IMR-90 (cell line): Measurements from ENCODE around the gene MYO10. TPM values are rescaled to one million over a fixed set of nuclear protein-coding genes. Genes with fewer than 3 reads are reported as not detected.
A peak's percentile ranks its signal among the peaks of the same experiment; 100 is the strongest.

Source experiments
- ATAC-seq: fragments of 200-7000 bp; cut with Tn5 transposase; 2 replicates; pipeline ENCODE4 v1.9.1; 2020; ENCODE audit warnings: low read depth, mild to moderate bottlenecking, moderate library complexity
- BruUV-seq: library from RNA; stranded (reverse); fragments of 400-500 nt; replicated peaks from 2 replicates; lab custom pipeline; 2021; lab: Mats Ljungman, UMichigan
- CTCF ChIA-PET: fragments of 300-600 bp; formaldehyde crosslinking; extraction: SDS; loops from one replicate; lab custom pipeline; 2021; ENCODE audit warnings: antibody characterized with exemption; lab: Yijun Ruan, JAX
- POLR2A ChIA-PET: fragments of 300-600 bp; sonication (Branson Sonifier 250); formaldehyde crosslinking; loops from one replicate; lab custom pipeline; 2022; ENCODE audit warnings: antibody characterized with exemption; ENCODE audit not compliant: unreplicated experiment; lab: Charles Lee
- DNase-seq: peaks from one replicate; pipeline ENCODE4 v3.0.0; 2013
- H2AFZ ChIP-seq: replicated peaks from 2 replicates; pipeline ENCODE3; 2013; ENCODE audit warnings: low read length, mild to moderate bottlenecking; ENCODE audit not compliant: poor library complexity
- H2AK5ac ChIP-seq: 2 replicates; pipeline ENCODE4 v1.6.1; 2013; ENCODE audit warnings: low read depth, low read length, inconsistent platforms
- H2AK9ac ChIP-seq: replicated peaks from 2 replicates; pipeline ENCODE3; 2013; ENCODE audit warnings: mild to moderate bottlenecking, low read depth, low read length, moderate library complexity; ENCODE audit not compliant: poor library complexity
- H2BK120ac ChIP-seq: 2 replicates; pipeline ENCODE4 v1.6.1; 2013; ENCODE audit warnings: low read depth, low read length, inconsistent platforms
- H2BK15ac ChIP-seq: 3 replicates; pipeline ENCODE4 v1.6.1; 2013; ENCODE audit warnings: low read depth, low read length, inconsistent platforms
- H2BK20ac ChIP-seq: 2 replicates; pipeline ENCODE4 v1.6.1; 2013; ENCODE audit warnings: low read depth, mild to moderate bottlenecking, inconsistent platforms, low read length, moderate library complexity
- H2BK5ac ChIP-seq: 2 replicates; pipeline ENCODE4 v1.6.1; 2013; ENCODE audit warnings: mild to moderate bottlenecking, low read depth, low read length, inconsistent platforms; ENCODE audit not compliant: poor library complexity, severe bottlenecking
- H3K14ac ChIP-seq: replicated peaks from 2 replicates; pipeline ENCODE4 v1.6.1; 2013; ENCODE audit warnings: low read depth, low read length, inconsistent platforms
- H3K18ac ChIP-seq: 2 replicates; pipeline ENCODE4 v1.6.1; 2013; ENCODE audit warnings: low read depth, low read length, control low read depth
- H3K23ac ChIP-seq: 2 replicates; pipeline ENCODE4 v1.6.1; 2013; ENCODE audit warnings: low read depth, low read length, inconsistent platforms
- H3K27ac ChIP-seq: 2 replicates; pipeline ENCODE4 v1.5.1; 2013; ENCODE audit warnings: mild to moderate bottlenecking, control low read depth, low read length; ENCODE audit not compliant: insufficient read depth
- H3K27me3 ChIP-seq: 2 replicates; pipeline ENCODE4 v1.6.1; 2013; ENCODE audit warnings: low read length; ENCODE audit not compliant: control insufficient read depth, insufficient read depth
- H3K36me3 ChIP-seq: 2 replicates; pipeline ENCODE4 v1.6.1; 2013; ENCODE audit warnings: low read length, mixed read lengths; ENCODE audit not compliant: control insufficient read depth, insufficient read depth
- H3K4ac ChIP-seq: 2 replicates; pipeline ENCODE4 v1.6.1; 2013; ENCODE audit warnings: low read depth, low read length, inconsistent platforms
- H3K4me1 ChIP-seq: 2 replicates; pipeline ENCODE4 v1.6.1; 2013; ENCODE audit warnings: low read length, mixed read lengths; ENCODE audit not compliant: control insufficient read depth, insufficient read depth
- H3K4me2 ChIP-seq: 2 replicates; pipeline ENCODE4 v1.6.1; 2013; ENCODE audit warnings: low read depth, mild to moderate bottlenecking, control low read depth, low read length, moderate library complexity
- H3K4me3 ChIP-seq: 2 replicates; pipeline ENCODE4 v1.5.1; 2013; ENCODE audit warnings: low read depth, mild to moderate bottlenecking, control low read depth, low read length, moderate library complexity; ENCODE audit not compliant: insufficient read depth
- H3K56ac ChIP-seq: 2 replicates; pipeline ENCODE4 v1.6.1; 2013; ENCODE audit warnings: low read length, inconsistent platforms; ENCODE audit not compliant: insufficient read depth; ENCODE audit errors: extremely low read depth
- H3K79me1 ChIP-seq, 2 experiments: 2 replicates each; pipeline ENCODE4 v1.6.1; 2013; ENCODE audit warnings: low read length in 2 of 2, inconsistent platforms in 1 of 2, low read depth in 1 of 2
- H3K9ac ChIP-seq: 2 replicates; pipeline ENCODE4 v1.6.1; 2013; ENCODE audit warnings: low read depth, low read length, control low read depth
- H3K9me1 ChIP-seq: 2 replicates; pipeline ENCODE4 v1.6.1; 2013; ENCODE audit warnings: low read length, inconsistent platforms; ENCODE audit not compliant: insufficient read depth
- H3K9me3 ChIP-seq: 2 replicates; pipeline ENCODE4 v1.6.1; 2013; ENCODE audit warnings: low read length; ENCODE audit not compliant: control insufficient read depth, insufficient read depth
- H4K20me1 ChIP-seq: 2 replicates; pipeline ENCODE4 v1.6.1; 2013; ENCODE audit warnings: low read length, inconsistent platforms; ENCODE audit not compliant: insufficient read depth
- H4K5ac ChIP-seq: 2 replicates; pipeline ENCODE4 v1.6.1; 2013; ENCODE audit warnings: mild to moderate bottlenecking, low read depth, low read length, control low read depth
- H4K8ac ChIP-seq, 2 experiments: 2 replicates each; pipeline ENCODE4 v1.6.1; 2013; ENCODE audit warnings: low read depth in 2 of 2, low read length in 2 of 2, control low read depth in 1 of 2, inconsistent platforms in 1 of 2
- H4K91ac ChIP-seq: 2 replicates; pipeline ENCODE4 v1.6.1; 2013; ENCODE audit warnings: low read depth, low read length, inconsistent platforms; ENCODE audit not compliant: insufficient read depth
- BHLHE40 ChIP-seq: fragments of 150-350 bp; IDR thresholded peaks from 2 replicates; pipeline ENCODE4 v1.6.1; 2016; ENCODE audit warnings: mild to moderate bottlenecking, low read depth, low read length
- CEBPB ChIP-seq: IDR thresholded peaks from 2 replicates; pipeline ENCODE4 v1.6.1; 2012; ENCODE audit warnings: low read depth, low read length, improper control_type of control experiment
- CHD1 ChIP-seq: IDR thresholded peaks from 2 replicates; pipeline ENCODE4 v1.6.1; 2012; ENCODE audit warnings: low read depth, low read length, improper control_type of control experiment
- CTCF ChIP-seq: conservative IDR thresholded peaks from 2 replicates; pipeline ENCODE4 v1.5.1; 2012; ENCODE audit warnings: mild to moderate bottlenecking, low read depth, low read length, improper control_type of control experiment
- ELK1 ChIP-seq: fragments of 150-350 bp; IDR thresholded peaks from 2 replicates; pipeline ENCODE4 v1.6.1; 2016; ENCODE audit warnings: low read depth, mild to moderate bottlenecking, low read length, moderate library complexity, borderline replicate concordance
- FOS ChIP-seq: fragments of 150-350 bp; IDR thresholded peaks from 2 replicates; pipeline ENCODE4 v1.6.1; 2016; ENCODE audit warnings: low read depth, low read length
- MAFK ChIP-seq: IDR thresholded peaks from 2 replicates; pipeline ENCODE4 v1.6.1; 2012; ENCODE audit warnings: low read depth, low read length, improper control_type of control experiment
- MAZ ChIP-seq: IDR thresholded peaks from 2 replicates; pipeline ENCODE4 v1.6.1; 2012; ENCODE audit warnings: low read depth, mild to moderate bottlenecking, low read length, improper control_type of control experiment, moderate library complexity, borderline replicate concordance
- MXI1 ChIP-seq: IDR thresholded peaks from 2 replicates; pipeline ENCODE4 v1.6.1; 2012; ENCODE audit warnings: low read depth, mild to moderate bottlenecking, low read length, moderate library complexity, borderline replicate concordance
- NFE2L2 ChIP-seq: fragments of 150-350 bp; IDR thresholded peaks from 2 replicates; pipeline ENCODE4 v1.6.1; 2016; ENCODE audit warnings: low read depth, mild to moderate bottlenecking, low read length
- POLR2A ChIP-seq: IDR thresholded peaks from 2 replicates; pipeline ENCODE4 v1.6.1; 2012; ENCODE audit warnings: mild to moderate bottlenecking, low read depth, low read length
- RAD21 ChIP-seq: IDR thresholded peaks from 2 replicates; pipeline ENCODE4 v1.6.1; 2012; ENCODE audit warnings: low read length, improper control_type of control experiment
- RCOR1 ChIP-seq: IDR thresholded peaks from 2 replicates; pipeline ENCODE4 v1.6.1; 2012; ENCODE audit warnings: mild to moderate bottlenecking, low read length, improper control_type of control experiment; ENCODE audit not compliant: insufficient replicate concordance
- RFX5 ChIP-seq: IDR thresholded peaks from 2 replicates; pipeline ENCODE4 v1.8.0; 2012; ENCODE audit warnings: low read depth, mild to moderate bottlenecking, low read length, moderate library complexity
- SMC3 ChIP-seq: fragments of 150-350 bp; IDR thresholded peaks from 2 replicates; pipeline ENCODE4 v1.6.1; 2016; ENCODE audit warnings: low read depth, mild to moderate bottlenecking, antibody characterized with exemption, low read length, moderate library complexity
- USF2 ChIP-seq: fragments of 150-350 bp; IDR thresholded peaks from 2 replicates; pipeline ENCODE4 v1.6.1; 2017; ENCODE audit warnings: mild to moderate bottlenecking, antibody characterized with exemption, low read length, low read depth
- WGBS, 2 experiments: methylation state at CpG; one replicate each; pipeline versions ENCODE4 v1.1.5 to v1.1.7; 2013; ENCODE audit warnings: missing lambda C conversion rate in 2 of 2; ENCODE audit not compliant: insufficient read length in 1 of 2; ENCODE audit errors: extremely low coverage in 2 of 2; 5-methylcytosine and 5-hydroxymethylcytosine counted together
- dilution Hi-C: fragments of 300-500 bp; cut with HindIII; formaldehyde crosslinking; loops from one replicate; pipeline ENCODE4 v1.14.3; 2018; ENCODE audit warnings: low sequenced_read_pairs; ENCODE audit not compliant: unreplicated experiment
- in situ Hi-C: fragments of 300-500 bp; cut with MboI; formaldehyde crosslinking; loops from 3 replicates; pipeline ENCODE4 v1.14.3; 2019; ENCODE audit warnings: low sequenced_read_pairs, inconsistent platforms, mixed read lengths
- intact Hi-C: fragments of 100-400 bp; cut with micrococcal nuclease; formaldehyde crosslinking; loops from 2 replicates; pipeline ENCODE4 v1.10.0; 2022
- polyA plus RNA-seq, 3 experiments: library from polyadenylated mRNA; depleted of rRNA; stranded (reverse); fragments of >200 nt; gene quantifications; 2 replicates each; pipeline ENCODE4 v1.2.3, GENCODE V29; 2012; ENCODE audit warnings: low replicate concordance in 1 of 3
- total RNA-seq: library from RNA; depleted of rRNA; stranded (reverse); fragments of >200 nt; gene quantifications from 2 replicates; pipeline ENCODE4 v1.2.3, GENCODE V29; 2012

MYO10 gene
- total and polyA plus RNA-seq, 2 of the 4 experiments (the other 2 are of a cell fraction) = 39.9 to 115 TPM

GRCh38 chr5:16883176-16883575 is 52.9 kb downstream of the MYO10 start:
- Histone ChIP-seq H2BK5ac (peak overlapping the region; percentile 31), H4K20me1 (peaks cover 97% of the 10 kb centered on the region), H3K4me2 (no peak overlapping the region), H4K8ac (no peak overlapping the region), H3K23ac (peak overlapping the region; percentile 62; the same call in 1 of the 2 replicates), H3K4ac (no peak overlapping the region), H3K27me3 (no peaks in the 10 kb centered on the region), H3K56ac (no peak overlapping the region; the same call in 1 of the 2 replicates), H3K9me1 (peaks cover 35% of the 10 kb centered on the region), H2AK9ac (no peak overlapping the region), H3K18ac (no peak overlapping the region), H3K79me1 (peaks cover 0 to 81% of the 10 kb centered on the region in 2 experiments; a peak in 2 of 4 replicates), H3K9me3 (no peaks in the 10 kb centered on the region), H3K4me1 (peaks cover 36% of the 10 kb centered on the region), H3K9ac (no peak overlapping the region), H3K14ac (no peak overlapping the region), H2AK5ac (no peak overlapping the region), H3K36me3 (no peaks in the 10 kb centered on the region), H2AFZ (no peak overlapping the region), H2BK15ac (no peak overlapping the region), H2BK20ac (no peak overlapping the region), H2BK120ac (no peak overlapping the region), H3K4me3 (no peak overlapping the region), H3K27ac (no peak overlapping the region), H4K5ac (no peak overlapping the region), H4K91ac (no peak overlapping the region)
- no TSS peak for BruUV-seq
- dilution Hi-C loops = no loop called here
- in situ Hi-C loops = no loop called here
- intact Hi-C loops = no loop called here
- TF ChIP-seq MXI1 (no peak), NFE2L2 (no peak), ELK1 (no peak), RFX5 (no peak), MAZ (no peak), POLR2A (no peak), CHD1 (no peak), USF2 (no peak), MAFK (no peak), FOS (no peak), RCOR1 (no peak), RAD21 (no peak), BHLHE40 (no peak), SMC3 (no peak), CTCF (no peak), CEBPB (no peak)
- no CpG with 5 or more reads among the region's 6 CpGs for WGBS, 2 experiments
- no peak for ATAC-seq
- DNase-seq = no peak
- ChIA-PET CTCF (no interaction called here), POLR2A (no interaction called here)
